Measurements from ENCODE around the gene SUZ12. TPM values are rescaled to one million over a fixed set of nuclear protein-coding genes. Genes with fewer than 3 reads are reported as not detected.

SUZ12 gene
- total and polyA plus RNA-seq, 2 of the 4 experiments (the other 2 are of a cell fraction) = 12.2 to 12.3 TPM

Small RNA genes lying within 50 kb of the gene (microRNA-seq; reads per million reads assigned to microRNA genes)
- gene AC090616.4 (ENCODE audit: insufficient read depth, insufficient read length) (not detected), gene RNA5SP437 (ENCODE audit: insufficient read depth, insufficient read length) (not detected)

Small RNA genes lying within 50 kb of the gene (small RNA-seq; reads per million reads assigned to genes)
- 0 reads per million in 5 experiments for gene AC090616.4
- gene RNA5SP437 = 0 reads per million in 5 experiments

Other genes with a start within 250 kb of the SUZ12 start
- 123 and 141 TPM in 2 replicates for gene COPRS, start 77.8 kb upstream of the SUZ12 start, total RNA-seq (2012; rRNA removed)
- 95.3 and 115 TPM in 2 replicates for gene COPRS, start 77.8 kb upstream of the SUZ12 start, polyA plus RNA-seq (2012; rRNA removed)
- gene UTP6, start 35.3 kb upstream of the SUZ12 start, total RNA-seq (2012; rRNA removed) = 29.9 and 53.3 TPM in 2 replicates
- gene UTP6, start 35.3 kb upstream of the SUZ12 start, polyA plus RNA-seq (2012; rRNA removed) = 24.4 and 32.4 TPM in 2 replicates
- 4.3 and 4.7 TPM in 2 replicates for gene LRRC37B, start 70.4 kb downstream of the SUZ12 start, total RNA-seq (2012; rRNA removed)
- gene LRRC37B, start 70.4 kb downstream of the SUZ12 start, polyA plus RNA-seq (2012; rRNA removed) = 4.7 and 7.2 TPM in 2 replicates
- 27.4 and 40.5 TPM in 2 replicates for gene RHOT1, start 205.5 kb downstream of the SUZ12 start, total RNA-seq (2012; rRNA removed)
- 23.7 and 27.6 TPM in 2 replicates for gene RHOT1, start 205.5 kb downstream of the SUZ12 start, polyA plus RNA-seq (2012; rRNA removed)

All from IMR-90 (cell line).